Stimulated activated naive B cell treated with anti-CD40 and anti-IgM and Interleukin-4, amounts not matched to agents 10 μg/mL and 1 μg/mL and 100 μg/mL, for 72 hours (primary cell): Measurements from ENCODE around the gene OR14A2.
A peak's percentile ranks its signal among the peaks of the same experiment; 100 is the strongest.
"Not testable (repeated sequence)": the region's sequence is repeated elsewhere in the genome, so short reads cannot be mapped to it uniquely, and the experiment has no call there.

Experiments used
- ATAC-seq, 2 donors: fragments of 150-1000 bp; cut with Tn5 transposase; replicated peaks; 2 replicates each; pipeline ENCODE4 v1.10.0; 2021; ENCODE audit warnings: moderate library complexity in 1 of 2
- DNase-seq: peaks from one replicate; pipeline ENCODE4 v3.0.0; 2021
- H3K27ac Mint-ChIP-seq: one replicate; pipeline ENCODE4 v1.8.0; 2022; ENCODE audit warnings: mild to moderate bottlenecking, mixed read lengths
- H3K27me3 Mint-ChIP-seq, 2 donors: one replicate each; pipeline ENCODE4 v1.8.0; 2022; ENCODE audit warnings: mixed read lengths in 2 of 2
- H3K36me3 Mint-ChIP-seq, 2 donors: one replicate each; pipeline ENCODE4 v1.8.0; 2022; ENCODE audit warnings: mixed read lengths in 2 of 2, mild to moderate bottlenecking in 1 of 2
- H3K4me1 Mint-ChIP-seq, 2 donors: one replicate each; pipeline ENCODE4 v1.8.0; 2022; ENCODE audit warnings: mixed read lengths in 2 of 2, mild to moderate bottlenecking in 1 of 2
- H3K4me3 Mint-ChIP-seq, 2 donors: one replicate each; pipeline ENCODE4 v1.8.0; 2022; ENCODE audit warnings: mild to moderate bottlenecking in 2 of 2, mixed read lengths in 2 of 2, moderate library complexity in 1 of 2
- H3K9me3 Mint-ChIP-seq, 2 donors: one replicate each; pipeline ENCODE4 v1.8.0; 2022; ENCODE audit warnings: mixed read lengths in 2 of 2, mild to moderate bottlenecking in 1 of 2

OR14A2 gene

DNA sequence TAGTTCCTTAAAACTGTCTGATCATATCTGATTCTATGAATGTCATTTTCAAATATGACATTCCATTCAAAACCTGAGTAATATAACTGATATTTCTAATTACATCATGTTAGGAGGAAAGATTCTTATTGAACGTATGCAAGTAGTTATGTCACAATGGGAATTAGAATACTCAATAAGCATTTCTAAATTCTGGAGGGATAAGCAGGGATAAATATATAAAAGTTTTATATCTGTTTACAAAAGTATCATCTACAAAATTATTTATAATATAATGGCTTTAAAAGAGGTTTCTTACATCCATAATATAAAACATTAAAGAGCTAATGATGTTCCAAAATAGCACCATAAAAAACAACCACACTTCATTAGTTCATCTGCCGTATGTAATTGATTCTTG lies at the start of gene OR14A2:
Gene OR14A2, minus strand, starts transcription at position 101 of the 400 bp plus-strand sequence.
- Mint-ChIP-seq H3K27me3 (no peaks in the 10 kb centered on the region), H3K4me3 (no peak within 1 kb of the TSS), H3K9me3 (peaks cover 3 to 14% of the 10 kb centered on the region in 2 donors), H3K36me3 (peaks cover 0 to 3% of the 10 kb centered on the region in 2 donors), H3K4me1 (no peaks in the 10 kb centered on the region), H3K27ac (no peak within 1 kb of the TSS)
- DNase-seq (no peak), ATAC-seq (no peak)

DNA sequence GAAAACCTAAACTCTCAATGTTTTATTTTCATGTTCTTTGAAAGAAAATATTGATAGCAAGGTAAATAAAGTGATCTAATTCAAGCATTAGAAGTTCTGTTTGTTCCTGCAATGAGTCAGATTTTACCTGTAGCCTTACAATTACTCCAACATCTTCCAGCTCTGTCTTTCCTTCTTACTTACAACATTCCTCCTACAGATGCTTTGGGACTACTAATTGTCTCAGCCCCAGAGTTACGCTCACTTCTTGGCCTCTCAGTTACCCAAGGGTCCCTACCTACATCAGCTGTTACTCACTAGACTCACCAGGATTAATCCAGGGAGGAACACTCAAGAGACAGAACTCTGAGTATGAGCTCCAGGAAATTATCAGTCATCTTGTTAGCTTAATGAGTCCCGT lies 49.6 kb upstream of the OR14A2 start:
- Mint-ChIP-seq H3K27me3 (peaks cover 0 to 4% of the 10 kb centered on the region in 2 donors), H3K4me3 (no peak overlapping the region), H3K27ac (no peak overlapping the region), H3K4me1 (no peaks in the 10 kb centered on the region), H3K36me3 (no peaks in the 10 kb centered on the region), H3K9me3 (peaks cover 0 to 4% of the 10 kb centered on the region in 2 donors)
- no peak for ATAC-seq
- no peak for DNase-seq

- DNase-seq (no peak), ATAC-seq (no peak)
- Mint-ChIP-seq H3K4me1 (no peaks in the 10 kb centered on the region), H3K4me3 (no peak overlapping the region), H3K27me3 (no peaks in the 10 kb centered on the region), H3K27ac (no peak overlapping the region), H3K36me3 (no peaks in the 10 kb centered on the region), H3K9me3 (peaks cover 0 to 4% of the 10 kb centered on the region in 2 donors)
Observed at GRCh38 chr1:247769603-247770002, 21.7 kb upstream of the OR14A2 start.

DNA sequence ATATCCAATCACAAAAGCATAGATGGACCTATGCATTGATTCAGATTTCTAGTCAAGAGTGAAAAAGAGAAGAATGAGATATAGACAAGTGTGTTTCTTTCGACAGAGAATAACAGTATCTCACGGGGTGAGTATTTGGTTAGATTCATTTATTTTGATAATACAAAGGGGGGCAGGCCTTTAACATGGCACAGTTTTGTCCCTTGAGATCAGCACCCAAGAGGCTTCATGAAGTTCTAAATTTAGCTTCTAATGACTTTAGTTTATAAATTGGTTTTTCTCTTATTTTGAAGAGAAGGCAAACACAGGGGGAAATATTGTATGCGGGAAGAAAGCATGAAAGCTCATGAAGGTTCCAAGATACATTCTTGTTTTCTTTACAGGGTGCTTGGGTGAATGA lies 12.5 kb upstream of the OR14A2 start, which contains the start of gene OR1C1:
Gene OR1C1, minus strand, starts transcription at position 101 of the 400 bp plus-strand sequence. CDS start 2,150 bp downstream, outside the sequence.
- no peaks in the 10 kb centered on the region for H3K27me3 Mint-ChIP-seq
- peaks cover 0 to 6% of the 10 kb centered on the region in 2 donors for H3K9me3 Mint-ChIP-seq
- H3K27ac Mint-ChIP-seq, result no peak within 1 kb of the TSS
- DNase-seq, result no peak
- ATAC-seq, result no peak
- H3K4me1 Mint-ChIP-seq, result no peaks in the 10 kb centered on the region
- no peak within 1 kb of the TSS for H3K4me3 Mint-ChIP-seq
- no peaks in the 10 kb centered on the region for H3K36me3 Mint-ChIP-seq

GRCh38 chr1:247754311-247754710 lies 6.4 kb upstream of the OR14A2 start:
- H3K9me3 Mint-ChIP-seq, result peaks cover 5 to 19% of the 10 kb centered on the region in 2 donors
- DNase-seq, H3K4me1 Mint-ChIP-seq, H3K27ac Mint-ChIP-seq, ATAC-seq, H3K4me3 Mint-ChIP-seq, H3K27me3 Mint-ChIP-seq, H3K36me3 Mint-ChIP-seq: not testable (repeated sequence)

DNA sequence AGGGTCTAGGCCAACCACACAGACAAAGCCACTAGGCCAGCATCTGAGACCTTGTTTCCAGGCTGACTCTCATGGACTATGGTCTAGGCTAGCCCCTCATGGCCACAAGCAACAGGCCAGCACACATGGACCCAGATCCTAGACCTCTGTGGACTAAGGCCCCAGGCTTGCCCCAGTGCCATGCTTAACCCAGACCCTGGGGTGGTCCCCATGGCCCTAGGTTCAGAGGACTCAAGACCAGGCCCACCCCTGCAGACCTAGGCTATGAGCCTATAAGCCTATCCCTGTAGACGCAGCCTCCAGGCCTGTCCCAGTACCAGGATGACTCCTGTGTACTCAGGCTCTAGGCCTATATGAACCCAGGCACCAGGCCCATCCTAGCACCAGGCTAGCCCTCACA lies 1.9 kb upstream of the OR14A2 start:
- Mint-ChIP-seq H3K4me3 (no peak overlapping the region), H3K4me1 (no peaks in the 10 kb centered on the region), H3K27ac (no peak overlapping the region), H3K9me3 (peaks cover 3 to 14% of the 10 kb centered on the region in 2 donors), H3K27me3 (no peaks in the 10 kb centered on the region), H3K36me3 (peaks cover 0 to 3% of the 10 kb centered on the region in 2 donors)
- DNase-seq, result no peak
- ATAC-seq, result no peak

DNA sequence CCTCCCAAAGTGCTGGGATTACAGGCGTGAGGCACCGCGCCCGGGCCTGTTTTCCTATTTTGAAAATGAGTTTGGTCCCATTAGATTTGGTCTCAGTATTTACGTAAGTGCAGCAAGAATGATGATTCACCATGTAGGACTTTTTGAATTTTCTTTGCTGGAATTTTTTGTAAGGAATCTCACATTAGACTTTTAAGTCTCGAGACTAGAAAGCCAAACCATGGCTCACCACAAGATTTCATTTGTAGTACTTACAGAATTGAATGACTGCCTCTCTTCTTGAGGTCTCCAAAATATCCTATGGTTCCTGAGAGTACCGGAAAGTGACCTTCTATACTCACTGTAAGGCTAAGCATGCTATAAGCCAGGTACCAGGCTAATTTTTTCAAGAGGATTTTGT lies 325 bp downstream of the OR14A2 start:
- H3K4me1 Mint-ChIP-seq, result no peaks in the 10 kb centered on the region
- H3K27me3 Mint-ChIP-seq, result no peaks in the 10 kb centered on the region
- no peak overlapping the region for H3K27ac Mint-ChIP-seq

GRCh38 chr1:247746391-247746935 lies 1.5 kb downstream of the OR14A2 start:
- H3K9me3 Mint-ChIP-seq, result peaks cover 3 to 10% of the 10 kb centered on the region in 2 donors
- ATAC-seq (no peak), DNase-seq (no peak)
- H3K4me3 Mint-ChIP-seq, result no peak overlapping the region
- no peak overlapping the region for H3K27ac Mint-ChIP-seq
- H3K27me3 Mint-ChIP-seq, result no peaks in the 10 kb centered on the region
- no peaks in the 10 kb centered on the region for H3K4me1 Mint-ChIP-seq
- peaks cover 0 to 3% of the 10 kb centered on the region in 2 donors for H3K36me3 Mint-ChIP-seq

More for the DNA sequence above, 325 bp downstream of the OR14A2 start:
- no peak overlapping the region for H3K4me3 Mint-ChIP-seq
- peaks cover 0 to 3% of the 10 kb centered on the region in 2 donors for H3K36me3 Mint-ChIP-seq
- ATAC-seq, result no peak
- H3K9me3 Mint-ChIP-seq, result peaks cover 3 to 14% of the 10 kb centered on the region in 2 donors
- no peak for DNase-seq

GRCh38 chr1:247742215-247742760 lies 5.7 kb downstream of the OR14A2 start:
- H3K4me3 Mint-ChIP-seq, H3K36me3 Mint-ChIP-seq, ATAC-seq: not testable (repeated sequence)

GRCh38 chr1:247741756-247742155 lies 6.2 kb downstream of the OR14A2 start:
- ATAC-seq (no peak), DNase-seq (no peak)
- H3K27ac Mint-ChIP-seq, result no peak overlapping the region
- no peaks in the 10 kb centered on the region for H3K27me3 Mint-ChIP-seq
- H3K9me3 Mint-ChIP-seq, result no peaks in the 10 kb centered on the region
- H3K4me1 Mint-ChIP-seq, result no peaks in the 10 kb centered on the region
- H3K36me3 Mint-ChIP-seq, result no peaks in the 10 kb centered on the region
- H3K4me3 Mint-ChIP-seq, result no peak overlapping the region

More at GRCh38 chr1:247742215-247742760, 5.7 kb downstream of the OR14A2 start:
- H3K27ac Mint-ChIP-seq, DNase-seq, H3K27me3 Mint-ChIP-seq, H3K9me3 Mint-ChIP-seq, H3K4me1 Mint-ChIP-seq: not testable (repeated sequence)

DNA sequence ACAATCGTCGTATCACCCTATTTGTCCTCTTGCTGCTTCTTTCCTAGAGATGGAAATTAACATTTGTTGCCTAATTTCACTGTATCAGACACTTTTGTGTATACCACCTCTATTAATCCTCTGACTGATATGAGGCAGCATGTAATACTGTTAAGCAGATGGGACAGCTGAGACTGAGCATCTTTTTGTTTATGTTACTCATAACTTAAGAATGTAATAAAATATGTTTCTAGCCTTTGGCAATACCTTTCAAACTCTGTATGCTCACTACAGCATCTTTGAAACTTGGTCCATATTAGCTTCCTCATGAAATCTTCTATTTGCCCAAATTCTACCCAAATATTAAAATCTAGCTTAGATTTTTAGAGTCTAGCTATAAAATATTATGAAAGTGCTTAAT lies 7.2 kb downstream of the OR14A2 start:
- no peak for DNase-seq
- Mint-ChIP-seq H3K9me3 (no peaks in the 10 kb centered on the region), H3K36me3 (no peaks in the 10 kb centered on the region), H3K4me1 (no peaks in the 10 kb centered on the region), H3K27me3 (no peaks in the 10 kb centered on the region), H3K27ac (no peak overlapping the region), H3K4me3 (no peak overlapping the region)
- ATAC-seq, result no peak

DNA sequence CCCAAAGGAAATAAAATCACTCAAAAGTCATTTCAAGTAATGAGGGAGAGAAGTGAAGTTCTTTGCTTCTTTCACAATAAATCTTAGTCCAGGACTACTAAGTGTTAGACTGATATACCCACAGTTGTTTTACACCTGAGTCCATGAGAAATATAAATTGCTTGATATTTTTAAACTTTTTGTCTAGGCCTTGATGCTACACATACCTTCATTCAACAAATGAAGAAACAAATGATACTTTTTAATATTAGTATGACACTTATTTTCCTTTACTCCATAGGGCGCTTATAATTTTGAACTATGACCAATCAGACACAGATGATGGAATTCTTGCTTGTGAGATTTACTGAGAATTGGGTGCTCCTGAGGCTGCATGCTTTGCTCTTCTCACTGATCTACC lies 9.6 kb downstream of the OR14A2 start, which contains the start of gene OR14K1:
Gene OR14K1, plus strand, starts transcription at position 301 of the 400 bp plus-strand sequence. Its CDS starts 0 bp downstream, at position 301.
- H3K9me3 Mint-ChIP-seq, result no peaks in the 10 kb centered on the region
- no peak within 1 kb of the TSS for H3K4me3 Mint-ChIP-seq
- no peaks in the 10 kb centered on the region for H3K36me3 Mint-ChIP-seq
- no peaks in the 10 kb centered on the region for H3K4me1 Mint-ChIP-seq
- DNase-seq (no peak), ATAC-seq (no peak)
- no peaks in the 10 kb centered on the region for H3K27me3 Mint-ChIP-seq
- H3K27ac Mint-ChIP-seq, result no peak within 1 kb of the TSS

- no peaks in the 10 kb centered on the region for H3K27me3 Mint-ChIP-seq
- DNase-seq, result no peak
- no peaks in the 10 kb centered on the region for H3K4me1 Mint-ChIP-seq
- no peaks in the 10 kb centered on the region for H3K36me3 Mint-ChIP-seq
- peaks cover 4 to 7% of the 10 kb centered on the region in 2 donors for H3K9me3 Mint-ChIP-seq
- no peak overlapping the region for H3K27ac Mint-ChIP-seq
- no peak overlapping the region for H3K4me3 Mint-ChIP-seq
- no peak for ATAC-seq
Observed at GRCh38 chr1:247721222-247721621, 26.7 kb downstream of the OR14A2 start.

- peaks cover 0 to 4% of the 10 kb centered on the region in 2 donors for H3K9me3 Mint-ChIP-seq
- H3K4me1 Mint-ChIP-seq, result no peaks in the 10 kb centered on the region
- H3K4me3 Mint-ChIP-seq, result no peak within 1 kb of the TSS
- H3K27ac Mint-ChIP-seq, result no peak within 1 kb of the TSS
- DNase-seq (no peak), ATAC-seq (no peak)
- H3K27me3 Mint-ChIP-seq, result peaks cover 0 to 4% of the 10 kb centered on the region in 2 donors
- H3K36me3 Mint-ChIP-seq, result no peaks in the 10 kb centered on the region
Observed at GRCh38 chr1:247716546-247716945, 31.4 kb downstream of the OR14A2 start, which contains the start of gene OR6F1. TSS of gene OR6F1 (minus strand) at chr1:247716646. CDS start at chr1:247712755, 3,891 bp downstream.

DNA sequence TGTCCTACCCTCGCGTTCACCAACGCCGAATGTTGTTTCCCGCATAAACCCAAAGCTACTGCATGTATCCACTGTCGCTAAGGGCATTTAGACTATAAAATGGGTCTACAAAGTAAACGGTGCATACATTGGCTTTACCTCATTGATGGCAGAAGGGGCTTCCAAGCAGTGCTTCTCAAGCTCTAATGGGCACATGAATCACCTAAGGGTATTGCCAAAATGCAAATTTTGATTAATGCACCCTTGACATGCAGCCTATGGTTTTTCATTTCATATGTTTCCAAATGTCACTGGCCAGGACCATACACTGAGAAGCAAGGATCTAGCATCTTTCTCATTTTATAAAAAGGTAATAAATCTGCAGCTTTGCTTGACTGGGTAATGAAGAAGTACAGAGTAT lies 34.2 kb downstream of the OR14A2 start:
- Mint-ChIP-seq H3K9me3 (no peaks in the 10 kb centered on the region), H3K27ac (no peak overlapping the region), H3K4me1 (no peaks in the 10 kb centered on the region), H3K4me3 (no peak overlapping the region), H3K36me3 (no peaks in the 10 kb centered on the region), H3K27me3 (peaks cover 0 to 4% of the 10 kb centered on the region in 2 donors)
- no peak for DNase-seq
- peak; percentile 63 to 68 for ATAC-seq
